Measurements from ENCODE around the gene SLC22A2.

DNA sequence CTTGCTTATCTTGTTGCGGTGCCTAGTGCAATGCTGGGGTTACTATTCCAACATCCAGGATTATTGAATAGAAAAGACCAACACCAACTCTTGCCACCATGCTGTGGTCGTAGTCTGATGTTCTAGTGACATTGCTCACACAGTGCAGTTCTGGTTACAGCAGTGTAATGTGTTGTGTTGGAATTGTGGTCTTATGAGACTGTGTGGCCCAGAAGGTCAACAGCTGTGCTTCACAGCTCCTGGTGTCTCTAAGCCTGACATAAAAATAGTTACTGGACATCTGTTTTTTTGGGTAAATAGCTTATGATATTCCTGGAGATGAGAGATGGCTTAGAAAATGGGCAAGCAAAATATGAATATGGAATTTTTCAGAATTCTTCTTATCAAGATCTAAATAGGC, 57.6 kb downstream of the SLC22A2 start:
- TF ChIP-seq POLR2AphosphoS5 (IDR thresholded peaks at IDR 0.05; ENCODE audit: low read depth, low read length) (no peak), POLR2A (IDR thresholded peaks at IDR 0.05; ENCODE audit: low read depth, low read length) (no peak), TAF1 (IDR thresholded peaks at IDR 0.05; ENCODE audit: borderline replicate concordance, low read depth, low read length) (no peak)

Measured in GM12892 (cell line).